Measurements from ENCODE around the gene NKX3-2.

The NKX3-2 gene

DNA sequence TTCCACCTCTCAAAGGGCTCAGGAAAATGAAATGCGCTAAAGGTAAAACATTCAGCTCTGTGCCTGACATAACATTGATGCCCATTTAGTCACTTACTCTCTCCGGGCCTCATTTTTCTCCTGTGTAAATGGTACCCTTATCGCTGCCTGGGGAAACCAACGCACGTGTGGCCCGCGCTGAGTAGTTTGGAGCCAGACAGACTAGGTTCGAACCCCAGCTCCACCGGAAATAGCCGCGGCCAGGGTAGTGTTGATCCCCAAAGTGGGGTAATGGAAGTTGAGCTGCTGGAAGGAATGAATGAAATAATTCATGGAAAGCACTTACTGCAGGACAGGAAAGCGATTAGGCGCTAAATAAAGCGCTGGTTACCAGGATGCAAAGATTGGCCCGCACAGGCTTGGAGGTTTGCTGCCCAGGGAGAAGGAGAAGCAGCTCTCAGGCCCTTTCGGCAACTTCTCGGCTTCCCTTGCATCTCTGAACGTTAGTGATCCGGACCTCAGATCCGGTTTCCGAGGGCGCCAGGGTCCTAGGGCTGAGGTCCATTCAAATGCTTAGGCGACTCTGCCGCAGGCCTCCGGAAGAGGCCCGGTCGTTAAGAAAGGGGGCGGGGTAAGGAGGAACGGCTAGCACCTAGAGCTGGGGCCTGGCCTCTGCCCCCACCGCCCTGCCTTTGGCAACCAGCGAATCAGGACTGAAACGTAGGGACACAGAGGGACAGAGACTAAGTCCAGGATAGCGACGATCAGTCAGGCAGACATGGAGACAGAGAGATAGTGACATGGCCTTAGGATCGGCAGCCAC lies 13.3 kb downstream of the NKX3-2 start:
- Histone ChIP-seq H3K36me3 (ENCODE audit: insufficient read depth, low read length) (no peaks in the 10 kb centered on the region), H3K9ac (ENCODE audit: low read depth, low read length) (peak overlapping the region; percentile 37; the same call in 1 of the 2 replicates), H3K4me1 (ENCODE audit: insufficient read depth, low read length) (peaks cover 38% of the 10 kb centered on the region), H3K9me3 (ENCODE audit: control insufficient read depth, insufficient read depth, low read length) (no peaks in the 10 kb centered on the region)

DNA sequence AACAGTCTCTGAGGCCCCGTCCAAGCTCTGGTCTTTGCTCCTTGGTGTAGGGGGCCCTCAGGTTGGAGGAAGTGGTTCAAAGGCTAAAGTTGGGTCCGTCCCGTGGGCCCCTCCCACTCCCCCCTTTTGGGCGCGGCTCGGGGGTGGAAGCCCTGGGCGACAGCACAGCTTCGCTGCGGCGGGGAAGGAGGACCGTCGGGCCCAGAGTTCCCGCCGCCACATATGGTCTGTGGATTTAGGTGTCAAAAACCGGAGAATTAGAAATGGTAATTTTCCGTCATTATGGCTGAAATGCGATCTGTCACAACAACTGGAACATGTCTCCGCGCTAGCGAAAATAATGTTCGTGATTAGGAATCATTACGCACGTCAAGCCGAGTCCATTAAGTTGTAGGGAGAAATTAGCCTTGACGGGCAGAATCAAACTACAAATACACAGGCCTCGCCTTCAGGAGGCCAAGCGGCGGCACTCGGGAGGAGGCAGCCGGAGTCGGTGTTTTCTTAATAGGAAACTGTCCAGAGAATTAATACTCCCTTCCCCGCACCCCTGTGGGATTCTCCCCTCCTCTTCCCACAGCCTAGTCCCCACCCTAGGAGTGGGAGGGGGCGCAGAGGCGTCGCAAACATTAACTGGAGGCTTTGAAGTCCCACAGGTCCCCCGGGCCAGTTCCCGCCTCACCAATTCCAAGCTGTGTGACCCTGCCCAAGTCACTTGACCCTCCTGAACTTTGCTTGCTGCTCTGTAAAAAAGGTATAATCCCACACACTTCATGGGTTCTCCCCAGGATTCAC lies 15.0 kb downstream of the NKX3-2 start:
- H3K4me1 ChIP-seq (ENCODE audit: insufficient read depth, low read length) = peaks cover 35% of the 10 kb centered on the region
- no peaks in the 10 kb centered on the region for H3K36me3 ChIP-seq (ENCODE audit: insufficient read depth, low read length)
- no peak overlapping the region for H3K9ac ChIP-seq (ENCODE audit: low read depth, low read length)
- no peaks in the 10 kb centered on the region for H3K9me3 ChIP-seq (ENCODE audit: control insufficient read depth, insufficient read depth, low read length)

DNA sequence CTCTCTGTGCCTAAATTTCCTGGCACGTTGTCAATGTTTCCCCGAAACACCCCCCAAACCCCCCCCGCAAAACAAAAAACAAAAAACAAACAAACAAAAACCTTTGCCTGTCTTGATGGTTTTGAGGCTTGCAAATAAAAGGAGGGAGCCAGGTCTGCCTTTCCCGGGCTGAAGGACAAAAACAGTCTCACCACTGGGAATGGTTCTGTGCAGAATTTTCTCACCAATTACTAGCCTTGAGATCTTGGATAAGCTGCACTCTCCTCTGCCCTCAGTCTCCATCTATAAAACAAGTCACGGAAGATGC lies 15.5 kb downstream of the NKX3-2 start:
- Histone ChIP-seq H3K9me3 (ENCODE audit: control insufficient read depth, insufficient read depth, low read length) (no peaks in the 10 kb centered on the region), H3K9ac (ENCODE audit: low read depth, low read length) (no peak overlapping the region), H3K36me3 (ENCODE audit: insufficient read depth, low read length) (no peaks in the 10 kb centered on the region), H3K4me1 (ENCODE audit: insufficient read depth, low read length) (peaks cover 31% of the 10 kb centered on the region)

DNA sequence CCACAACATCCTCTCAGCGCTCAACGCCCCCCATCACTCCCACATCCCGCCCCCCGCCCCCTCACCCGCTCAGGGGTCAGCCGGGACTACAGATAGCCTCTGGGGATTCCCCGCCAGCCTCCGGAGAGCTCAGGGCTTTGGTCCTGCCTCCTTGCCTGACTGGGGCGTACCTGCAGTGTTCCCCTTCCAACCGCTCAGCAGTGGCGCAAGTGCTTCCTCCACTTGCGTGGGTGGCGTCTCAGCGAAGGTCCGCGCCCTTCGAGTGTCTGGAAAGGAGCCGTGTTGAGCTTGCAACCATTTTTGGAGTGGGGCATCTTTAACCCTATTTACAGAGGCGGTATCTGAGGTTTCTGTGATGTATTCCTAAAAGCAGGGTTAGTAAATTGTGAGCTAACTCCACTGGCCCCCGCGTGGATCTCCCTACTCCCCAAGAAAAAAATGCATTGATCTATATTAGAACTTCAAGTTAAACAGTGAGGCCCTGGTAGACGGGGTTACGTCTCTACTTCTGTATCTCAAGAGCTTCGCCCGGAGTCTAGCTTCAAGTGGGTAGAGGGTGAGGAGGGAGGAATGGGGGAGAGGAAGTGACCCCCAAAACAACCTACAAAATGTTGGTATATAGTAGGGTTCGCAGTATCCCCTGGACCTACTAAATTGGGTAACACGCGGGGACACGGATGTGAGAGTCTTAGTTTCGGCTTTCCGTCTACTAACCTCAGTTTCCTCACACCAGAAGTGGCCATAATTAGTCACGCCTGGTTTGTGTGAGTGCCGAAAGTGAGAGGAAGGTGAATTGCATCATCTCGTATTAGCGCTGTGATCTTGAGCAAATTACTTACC lies 16.1 kb downstream of the NKX3-2 start:
- H3K36me3 ChIP-seq (ENCODE audit: insufficient read depth, low read length) = no peaks in the 10 kb centered on the region
- H3K4me1 ChIP-seq (ENCODE audit: insufficient read depth, low read length) = peaks cover 30% of the 10 kb centered on the region
- H3K9ac ChIP-seq (ENCODE audit: low read depth, low read length) = no peak overlapping the region; the same call in 1 of the 2 replicates
- no peaks in the 10 kb centered on the region for H3K9me3 ChIP-seq (ENCODE audit: control insufficient read depth, insufficient read depth, low read length)

DNA sequence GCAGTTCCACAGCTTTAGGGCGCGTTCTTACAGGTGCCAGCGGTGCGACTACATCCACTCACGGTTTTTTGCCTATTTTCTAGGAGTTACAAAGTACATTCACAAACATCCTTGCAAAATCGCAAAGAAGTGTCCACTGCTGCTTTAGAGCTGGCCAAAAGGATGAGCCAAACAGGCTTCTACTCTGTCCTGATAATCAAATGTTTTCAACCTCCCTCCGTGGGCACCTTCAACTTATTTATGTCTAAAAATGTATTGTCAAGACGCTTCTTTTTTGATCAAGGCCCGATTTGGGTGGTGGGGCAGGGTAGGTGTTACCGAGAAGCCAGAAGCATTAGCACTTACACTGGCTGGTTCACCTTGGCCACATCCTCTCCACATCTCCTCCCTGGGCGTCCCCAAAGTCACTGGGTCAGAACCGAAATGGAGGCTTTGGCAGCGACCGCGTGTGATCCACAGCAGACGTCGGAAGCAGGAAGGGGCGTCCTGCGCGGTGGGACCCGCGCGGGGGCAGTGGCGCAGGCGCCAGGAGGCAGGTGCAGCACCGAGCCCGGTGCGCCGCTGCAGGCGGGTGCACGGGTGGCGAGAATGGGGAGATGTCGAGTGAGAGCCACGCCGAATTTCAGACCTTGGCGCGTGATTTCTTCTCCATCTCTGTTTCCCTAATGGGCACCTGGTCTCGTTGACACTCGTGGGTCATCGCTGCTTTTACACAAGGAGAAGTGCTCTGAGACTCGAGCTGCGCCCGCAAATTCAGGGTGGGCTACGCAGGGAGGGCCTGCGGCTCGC lies 16.9 kb downstream of the NKX3-2 start:
- Histone ChIP-seq H3K9ac (ENCODE audit: low read depth, low read length) (no peak overlapping the region), H3K36me3 (ENCODE audit: insufficient read depth, low read length) (no peaks in the 10 kb centered on the region), H3K9me3 (ENCODE audit: control insufficient read depth, insufficient read depth, low read length) (no peaks in the 10 kb centered on the region), H3K4me1 (ENCODE audit: insufficient read depth, low read length) (peaks cover 25% of the 10 kb centered on the region)

DNA sequence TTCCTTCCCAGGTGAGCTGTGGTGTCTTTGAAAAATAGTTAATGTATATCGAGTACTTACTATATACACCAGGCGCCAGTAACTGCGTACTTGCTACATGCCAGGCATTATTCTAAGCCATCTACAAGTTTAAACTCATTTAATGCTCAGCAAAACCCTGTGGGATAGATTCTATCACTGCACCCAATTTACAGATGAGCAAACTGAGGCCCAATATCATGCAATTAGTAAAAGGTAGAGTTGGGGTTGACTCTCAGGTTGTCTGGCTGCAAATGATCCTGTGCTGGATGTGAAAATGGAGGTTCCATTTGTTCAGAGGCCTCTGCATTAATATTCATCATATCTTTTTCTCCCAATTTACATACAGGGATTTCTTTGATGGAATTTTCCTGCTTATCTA lies 17.6 kb downstream of the NKX3-2 start:
- Histone ChIP-seq H3K4me1 (ENCODE audit: insufficient read depth, low read length) (peaks cover 18% of the 10 kb centered on the region), H3K9ac (ENCODE audit: low read depth, low read length) (no peak overlapping the region), H3K9me3 (ENCODE audit: control insufficient read depth, insufficient read depth, low read length) (no peaks in the 10 kb centered on the region), H3K36me3 (ENCODE audit: insufficient read depth, low read length) (no peaks in the 10 kb centered on the region)

DNA sequence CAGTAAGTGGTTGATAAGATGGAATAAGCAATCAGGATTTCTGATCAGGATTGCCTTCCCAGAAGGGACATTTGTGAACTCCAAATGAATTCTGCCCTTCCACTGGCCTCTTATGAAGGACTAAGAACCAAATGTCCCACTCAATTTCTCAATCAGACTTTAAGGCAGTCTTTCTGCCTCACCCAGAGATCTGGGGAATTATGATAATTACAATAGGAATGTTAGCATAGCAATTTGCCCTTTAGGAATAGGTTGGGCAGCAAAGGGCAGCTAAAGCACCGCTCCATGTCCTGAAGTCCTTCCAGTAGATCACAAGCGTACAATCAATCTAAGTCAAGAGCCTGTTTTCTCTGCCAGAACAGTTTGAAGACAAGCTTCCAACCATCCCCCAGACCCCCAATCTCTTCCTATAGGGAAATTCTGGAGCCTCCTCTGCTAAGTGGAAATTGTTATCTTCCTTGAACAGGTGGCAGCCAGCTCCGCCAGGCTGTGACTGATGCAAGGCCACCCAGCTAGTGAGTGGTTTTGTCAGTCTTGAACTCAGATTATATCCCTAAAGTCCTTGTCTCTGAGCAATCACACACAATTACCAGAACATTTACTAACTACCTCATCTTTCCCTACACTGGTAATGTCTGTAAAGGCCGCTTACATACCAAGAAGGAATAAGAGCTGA lies 18.6 kb downstream of the NKX3-2 start:
- H3K9me3 ChIP-seq (ENCODE audit: control insufficient read depth, insufficient read depth, low read length) = no peaks in the 10 kb centered on the region
- H3K36me3 ChIP-seq (ENCODE audit: insufficient read depth, low read length) = no peaks in the 10 kb centered on the region
- peaks cover 13% of the 10 kb centered on the region for H3K4me1 ChIP-seq (ENCODE audit: insufficient read depth, low read length)
- no peak overlapping the region for H3K9ac ChIP-seq (ENCODE audit: low read depth, low read length)

GRCh38 chr4:13524504-13525243 lies 19.6 kb downstream of the NKX3-2 start:
- Histone ChIP-seq H3K9me3 (ENCODE audit: control insufficient read depth, insufficient read depth, low read length) (no peaks in the 10 kb centered on the region), H3K4me1 (ENCODE audit: insufficient read depth, low read length) (peaks cover 4% of the 10 kb centered on the region), H3K9ac (ENCODE audit: low read depth, low read length) (no peak overlapping the region), H3K36me3 (ENCODE audit: insufficient read depth, low read length) (no peaks in the 10 kb centered on the region)

DNA sequence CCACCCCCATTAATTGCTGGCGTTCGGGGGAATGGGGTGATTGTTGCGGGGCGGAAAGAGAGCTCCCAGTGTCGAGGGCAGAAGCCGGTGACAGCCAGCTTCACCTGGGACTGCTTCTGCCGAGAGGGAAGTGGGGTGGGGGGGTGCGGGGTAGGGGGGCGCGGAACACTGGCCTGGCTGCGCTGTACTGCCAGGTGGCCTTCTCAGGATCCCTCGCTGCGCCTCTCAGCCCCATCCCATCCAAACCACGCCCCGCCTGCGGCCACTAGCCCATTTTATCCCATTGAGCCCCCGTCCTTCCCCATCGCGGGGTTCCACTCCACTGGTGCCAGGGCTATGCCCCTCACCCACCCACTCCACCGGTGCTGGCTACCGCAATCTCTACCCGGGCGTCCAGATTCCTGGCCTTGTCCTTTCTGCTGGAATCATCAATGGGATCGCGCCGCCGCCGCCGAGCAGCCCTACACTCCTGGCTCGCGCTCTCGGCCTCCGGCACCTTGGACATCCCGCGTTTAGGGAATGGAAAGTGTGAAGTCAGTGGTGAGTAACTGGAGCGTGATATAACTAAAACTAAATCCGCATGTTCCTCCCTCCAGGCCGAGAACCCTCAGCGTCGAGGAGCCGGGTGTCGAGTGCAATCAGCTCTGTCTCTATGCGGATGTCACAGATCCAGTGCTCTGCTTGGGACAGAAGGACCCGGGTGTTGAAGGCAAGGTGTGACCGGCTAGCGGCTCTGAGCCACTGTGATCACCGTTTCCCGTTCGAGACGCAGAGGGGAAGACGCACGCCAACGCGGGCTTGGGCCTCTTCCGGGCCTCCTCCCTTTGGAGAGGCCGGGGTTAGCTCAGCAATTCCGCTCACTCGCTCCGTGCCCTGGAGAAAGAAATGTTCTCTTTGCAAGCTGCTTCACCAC lies 20.5 kb downstream of the NKX3-2 start:
- peaks cover 3% of the 10 kb centered on the region for H3K4me1 ChIP-seq (ENCODE audit: insufficient read depth, low read length)
- no peaks in the 10 kb centered on the region for H3K9me3 ChIP-seq (ENCODE audit: control insufficient read depth, insufficient read depth, low read length)
- no peak overlapping the region for H3K9ac ChIP-seq (ENCODE audit: low read depth, low read length)
- no peaks in the 10 kb centered on the region for H3K36me3 ChIP-seq (ENCODE audit: insufficient read depth, low read length)

DNA sequence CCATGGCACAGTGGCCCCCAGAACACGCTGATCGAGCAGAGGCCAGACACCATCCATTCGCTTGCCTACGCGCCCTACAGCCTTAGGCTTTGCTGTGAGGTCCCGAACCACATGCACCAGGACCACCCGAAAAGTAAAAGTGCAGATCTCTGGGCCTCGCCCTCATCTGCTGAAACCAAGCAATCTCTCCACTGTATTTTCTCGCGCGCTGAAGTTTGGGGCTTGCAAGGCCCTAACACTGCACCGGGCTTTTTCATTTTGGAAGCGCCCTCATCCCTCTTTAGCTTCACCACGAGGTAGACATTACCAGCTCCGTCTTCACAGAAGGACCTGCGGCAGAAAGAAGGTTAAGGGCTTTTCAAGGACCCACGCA lies 21.2 kb downstream of the NKX3-2 start:
- H3K36me3 ChIP-seq (ENCODE audit: insufficient read depth, low read length) = no peaks in the 10 kb centered on the region
- H3K9me3 ChIP-seq (ENCODE audit: control insufficient read depth, insufficient read depth, low read length) = no peaks in the 10 kb centered on the region
- H3K4me1 ChIP-seq (ENCODE audit: insufficient read depth, low read length) = peaks cover 6% of the 10 kb centered on the region
- H3K9ac ChIP-seq (ENCODE audit: low read depth, low read length) = no peak overlapping the region

- Histone ChIP-seq H3K36me3 (ENCODE audit: insufficient read depth, low read length) (no peaks in the 10 kb centered on the region), H3K9me3 (ENCODE audit: control insufficient read depth, insufficient read depth, low read length) (no peaks in the 10 kb centered on the region), H3K9ac (ENCODE audit: low read depth, low read length) (no peak overlapping the region), H3K4me1 (ENCODE audit: insufficient read depth, low read length) (peaks cover 6% of the 10 kb centered on the region)
Observed at GRCh38 chr4:13522282-13523104, 21.8 kb downstream of the NKX3-2 start.

GRCh38 chr4:13521047-13521446 lies 23.3 kb downstream of the NKX3-2 start:
- Histone ChIP-seq H3K9ac (ENCODE audit: low read depth, low read length) (no peak overlapping the region), H3K9me3 (ENCODE audit: control insufficient read depth, insufficient read depth, low read length) (no peaks in the 10 kb centered on the region), H3K36me3 (ENCODE audit: insufficient read depth, low read length) (no peaks in the 10 kb centered on the region), H3K4me1 (ENCODE audit: insufficient read depth, low read length) (peaks cover 11% of the 10 kb centered on the region)
